HFFc6 (cell line): ENCODE results near the gene JMJD8. TPM values are rescaled to one million over a fixed set of nuclear protein-coding genes. Genes with fewer than 3 reads are reported as not detected.

Source experiments
- DNase-seq: peaks from one replicate; pipeline ENCODE4 v3.0.0-alpha.2; 2018
- H3K27ac Mint-ChIP-seq: 2 replicates; pipeline ENCODE4 v1.8.0; 2020; ENCODE audit warnings: mild to moderate bottlenecking, mixed read lengths
- H3K27me3 Mint-ChIP-seq: 2 replicates; pipeline ENCODE4 v1.8.0; 2021; ENCODE audit warnings: mild to moderate bottlenecking, moderate library complexity, mixed read lengths; ENCODE audit not compliant: insufficient read depth
- H3K36me3 Mint-ChIP-seq: 2 replicates; pipeline ENCODE4 v1.8.0; 2021; ENCODE audit warnings: low read depth, mixed read lengths
- H3K4me1 Mint-ChIP-seq: 2 replicates; pipeline ENCODE4 v1.8.0; 2020; ENCODE audit warnings: low read depth, mixed read lengths
- H3K4me3 Mint-ChIP-seq: 2 replicates; pipeline ENCODE4 v1.8.0; 2020; ENCODE audit warnings: mild to moderate bottlenecking, moderate library complexity, mixed read lengths
- H3K9me3 Mint-ChIP-seq: 2 replicates; pipeline ENCODE4 v1.8.0; 2020; ENCODE audit warnings: mild to moderate bottlenecking, mixed read lengths
- CTCF ChIP-seq: fragments of 200-600 bp; sonication (generic); IDR thresholded peaks from 2 replicates; pipeline ENCODE4 v1.5.0; 2021; ENCODE audit warnings: antibody characterized with exemption, mild to moderate bottlenecking
- total RNA-seq, 6 experiments: library from RNA; stranded (reverse); fragmentation: NEBNext Ultra II Directional; extraction: Animal tissue kit (Norgen Biotek cat#: 25700); gene quantifications; 2 replicates in 1 of 6; 3 replicates in 5 of 6; pipeline ENCODE4 v1.2.3, GENCODE V29; 2021

JMJD8 gene
- total RNA-seq, 6 experiments from 2014 or later: 7.6 to 10.6 (median 9.3) TPM

- DNase-seq: no peak
- Mint-ChIP-seq H3K4me1 (peaks cover 5% of the 10 kb centered on the region; the same call in 1 of the 2 replicates), H3K27me3 (peaks cover 38% of the 10 kb centered on the region), H3K9me3 (no peaks in the 10 kb centered on the region), H3K27ac (no peak within 1 kb of the TSS), H3K36me3 (no peaks in the 10 kb centered on the region), H3K4me3 (no peak within 1 kb of the TSS)
- TF ChIP-seq CTCF: no peak
These were observed 21.5 kb upstream of the JMJD8 start, which contains the start of gene FBXL16 for GRCh38 chr16:705431-706188. Gene FBXL16, minus strand, starts transcription at chr16:705801. Its CDS starts 8,396 bp downstream, at chr16:697405.

GRCh38 chr16:704552-705380, 20.6 kb upstream of the JMJD8 start:
- TF ChIP-seq CTCF: no peak
- H3K4me3 Mint-ChIP-seq: no peak overlapping the region
- H3K4me1 Mint-ChIP-seq: no peaks in the 10 kb centered on the region; the same call in 1 of the 2 replicates
- H3K27ac Mint-ChIP-seq: no peak overlapping the region
- peaks cover 38% of the 10 kb centered on the region for H3K27me3 Mint-ChIP-seq
- H3K9me3 Mint-ChIP-seq: no peaks in the 10 kb centered on the region
- DNase-seq: no peak
- no peaks in the 10 kb centered on the region for H3K36me3 Mint-ChIP-seq

- DNase-seq: no peak
- Mint-ChIP-seq H3K4me1 (no peaks in the 10 kb centered on the region), H3K9me3 (no peaks in the 10 kb centered on the region), H3K36me3 (no peaks in the 10 kb centered on the region), H3K27me3 (peaks cover 38% of the 10 kb centered on the region), H3K27ac (no peak overlapping the region), H3K4me3 (no peak overlapping the region)
- TF ChIP-seq CTCF: no peak
These were observed 19.9 kb upstream of the JMJD8 start for GRCh38 chr16:704047-704446.

GRCh38 chr16:703406-703805, 19.3 kb upstream of the JMJD8 start:
- no peak overlapping the region for H3K4me3 Mint-ChIP-seq
- H3K27me3 Mint-ChIP-seq: peaks cover 37% of the 10 kb centered on the region

GRCh38 chr16:702341-702740, 18.2 kb upstream of the JMJD8 start:
- no peak overlapping the region for H3K4me3 Mint-ChIP-seq
- DNase-seq: no peak
- H3K9me3 Mint-ChIP-seq: no peaks in the 10 kb centered on the region
- no peak overlapping the region for H3K27ac Mint-ChIP-seq
- H3K27me3 Mint-ChIP-seq: peaks cover 32% of the 10 kb centered on the region
- no peak for TF ChIP-seq CTCF
- H3K4me1 Mint-ChIP-seq: no peaks in the 10 kb centered on the region
- no peaks in the 10 kb centered on the region for H3K36me3 Mint-ChIP-seq

More at GRCh38 chr16:703406-703805, 19.3 kb upstream of the JMJD8 start:
- no peaks in the 10 kb centered on the region for H3K4me1 Mint-ChIP-seq
- H3K36me3 Mint-ChIP-seq: no peaks in the 10 kb centered on the region
- TF ChIP-seq CTCF: no peak
- no peaks in the 10 kb centered on the region for H3K9me3 Mint-ChIP-seq
- no peak overlapping the region for H3K27ac Mint-ChIP-seq
- no peak for DNase-seq
